K562 (cell line): ENCODE data around the gene SLCO2B1. TPM values are rescaled to one million over a fixed set of nuclear protein-coding genes. Genes with fewer than 3 reads are reported as not detected.

Source experiments
- ADNP ChIP-seq: fragments of 200-800 bp; sonication (Bioruptor generic); IDR thresholded peaks from 2 replicates; pipeline ENCODE4 v1.6.1; 2016; ENCODE audit warnings: missing genetic modification characterization, missing compliant biosample characterization
- DPF2 ChIP-seq: fragments of 450-650 bp; IDR thresholded peaks from 2 replicates; pipeline ENCODE4 v1.6.1; 2016
- KLF13 ChIP-seq: fragments of 450-650 bp; IDR thresholded peaks from 2 replicates; pipeline ENCODE4 v1.6.1; 2016; ENCODE audit warnings: missing genetic modification characterization, low read depth, mild to moderate bottlenecking, missing compliant biosample characterization, moderate library complexity, borderline replicate concordance
- MLLT1 ChIP-seq, 2 experiments: fragments of 450-650 bp; IDR thresholded peaks; 2 replicates each; pipeline ENCODE4 v1.6.1; 2016
- NELFE ChIP-seq: IDR thresholded peaks from 2 replicates; pipeline ENCODE4 v1.6.1; 2011; ENCODE audit warnings: mild to moderate bottlenecking; ENCODE audit not compliant: insufficient read depth, insufficient read length
- NFYB ChIP-seq: IDR thresholded peaks from 2 replicates; pipeline ENCODE4 v1.6.1; 2011; ENCODE audit warnings: mild to moderate bottlenecking, moderate library complexity; ENCODE audit not compliant: insufficient read length; ENCODE audit errors: extremely low read depth
- PBX2 ChIP-seq, 2 experiments: IDR thresholded peaks in 1 of 2; conservative IDR thresholded peaks in 1 of 2; 2 replicates each; pipeline ENCODE4 v1.6.1; 2016; ENCODE audit warnings: low read depth in 2 of 2, mild to moderate bottlenecking in 1 of 2, missing compliant biosample characterization in 1 of 2, missing genetic modification characterization in 1 of 2, moderate library complexity in 1 of 2
- PHF21A ChIP-seq: fragments of 450-650 bp; IDR thresholded peaks from 2 replicates; pipeline ENCODE4 v1.6.1; 2017; ENCODE audit warnings: low read depth, borderline replicate concordance
- RBFOX2 ChIP-seq: fragments of 200-400 bp; formaldehyde crosslinking; IDR thresholded peaks from 2 replicates; pipeline ENCODE4 v1.6.1; 2017; ENCODE audit warnings: low read depth, mild to moderate bottlenecking, low read length, moderate library complexity
- SUPT5H ChIP-seq: fragments of 450-650 bp; IDR thresholded peaks from 2 replicates; pipeline ENCODE4 v1.6.1; 2016
- ZNF274 ChIP-seq: IDR thresholded peaks from 2 replicates; pipeline ENCODE4 v1.6.1; 2011; ENCODE audit warnings: low read depth, mild to moderate bottlenecking, low read length, moderate library complexity, borderline replicate concordance
- ZNF318 ChIP-seq, 2 experiments: fragments of 450-650 bp; IDR thresholded peaks; 2 replicates each; pipeline ENCODE4 v1.6.1; 2016; ENCODE audit warnings: mild to moderate bottlenecking in 2 of 2, borderline replicate concordance in 1 of 2, low read depth in 1 of 2, moderate library complexity in 1 of 2
- ZNF551 ChIP-seq: fragments of 250-450 bp; sonication (Bioruptor Pico); IDR thresholded peaks from 2 replicates; pipeline ENCODE4 v1.5.0; 2021; ENCODE audit warnings: mild to moderate bottlenecking, moderate library complexity
- polyA plus RNA-seq, 8 experiments: library from polyadenylated mRNA; depleted of rRNA in 4 of 8; stranded (reverse) in 5 of 8; unstranded in 3 of 8; fragments of >200 nt; fragmentation: Nextera tagmentation in 2 of 8; fragmentation: Illumina TruSeq in 1 of 8; extraction: Ambion mirVana in 2 of 8; extraction: Trizol in 1 of 8; gene quantifications; 2 replicates each; pipeline versions ENCODE4 v1.2.1 to v1.2.3, GENCODE V29; 2011 to 2014; ENCODE audit warnings: inconsistent platforms in 1 of 8, missing spikeins in 1 of 8
- total RNA-seq, 7 experiments: library from RNA; depleted of rRNA in 6 of 7; stranded (reverse); fragments of >200 nt in 6 of 7; fragmentation: Illumina TruSeq in 2 of 7; extraction: Trizol in 2 of 7; gene quantifications; 2 replicates each; pipeline versions ENCODE4 v1.2.1 to v1.2.3, GENCODE V29; 2011 to 2021; ENCODE audit warnings: low replicate concordance in 1 of 7

SLCO2B1 gene
- total and polyA plus RNA-seq, 9 of the 15 experiments (the other 6 are each of a cell fraction or from before 2014, with no cell fraction given) = 0.70 to 14.7 (median 7.6) TPM

GRCh38 chr11:75101424-75102128 is 49.3 kb upstream of the SLCO2B1 start (continued):
- no peak for TF ChIP-seq ZNF274
- no peak for TF ChIP-seq PBX2 (CRISPR knock-in tag; IDR thresholded peaks at IDR 0.05; ENCODE audit: low read depth)
- TF ChIP-seq PBX2 (tag; conservative IDR thresholded peaks at IDR 0.05; ENCODE audit: low read depth) = no peak
- peak; percentile 61; the same call in 1 of the 2 replicates for TF ChIP-seq ZNF551 (CRISPR knock-in tag)
- no peak; the same call in 1 of the 2 replicates for TF ChIP-seq DPF2
- TF ChIP-seq ZNF318 (IDR thresholded peaks at IDR 0.05; ENCODE audit: borderline replicate concordance in 1 of 2, low read depth in 1 of 2) = no peak; a peak in 1 of 4 replicates
- peak; percentile 84 to 88; a peak in 3 of 4 replicates for TF ChIP-seq MLLT1 (IDR thresholded peaks at IDR 0.05)
- TF ChIP-seq NELFE = no peak
- peak; percentile 79; the same call in 1 of the 2 replicates for TF ChIP-seq ADNP (tag)
- no peak for TF ChIP-seq NFYB
- TF ChIP-seq SUPT5H = peak; percentile 51; the same call in 1 of the 2 replicates
- no peak for TF ChIP-seq KLF13 (tag)
- TF ChIP-seq RBFOX2 = peak; percentile 48; the same call in 1 of the 2 replicates
- TF ChIP-seq PHF21A = no peak
